GOT3 (cell line): ENCODE measurements around the gene KCTD12.

Experiments
- DNase-seq: peaks from one replicate; lab custom pipeline; 2025; ENCODE audit warnings: mixed read lengths; lab: John Stamatoyannopoulos, UW

The KCTD12 gene

GRCh38 chr13:76887076-76887563 is 915 bp upstream of the KCTD12 start:
- DNase-seq: no peak

- no peak for DNase-seq
Observed at GRCh38 chr13:76886005-76886291, 257 bp downstream of the KCTD12 start.

- peak; percentile 49 for DNase-seq
Observed at GRCh38 chr13:76885203-76886004, 801 bp downstream of the KCTD12 start.

DNA sequence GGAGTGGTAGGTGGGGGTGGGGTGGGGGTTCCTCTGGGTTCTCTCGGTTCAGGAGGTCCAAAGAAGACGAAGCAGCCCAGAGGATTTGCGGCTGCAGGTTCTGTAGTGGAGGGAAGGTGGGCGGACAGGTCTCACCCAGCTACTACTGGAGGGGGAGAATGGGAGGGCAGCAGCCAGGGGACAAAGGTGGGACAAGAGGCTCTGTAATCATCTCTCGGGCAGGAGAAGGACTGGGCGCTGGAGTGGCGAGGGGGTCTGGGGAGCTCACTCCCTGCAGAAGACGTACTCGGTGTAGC is 1.4 kb downstream of the KCTD12 start:
- DNase-seq: no peak

GRCh38 chr13:76884186-76884906 is 1.9 kb downstream of the KCTD12 start:
- DNase-seq: no peak

DNA sequence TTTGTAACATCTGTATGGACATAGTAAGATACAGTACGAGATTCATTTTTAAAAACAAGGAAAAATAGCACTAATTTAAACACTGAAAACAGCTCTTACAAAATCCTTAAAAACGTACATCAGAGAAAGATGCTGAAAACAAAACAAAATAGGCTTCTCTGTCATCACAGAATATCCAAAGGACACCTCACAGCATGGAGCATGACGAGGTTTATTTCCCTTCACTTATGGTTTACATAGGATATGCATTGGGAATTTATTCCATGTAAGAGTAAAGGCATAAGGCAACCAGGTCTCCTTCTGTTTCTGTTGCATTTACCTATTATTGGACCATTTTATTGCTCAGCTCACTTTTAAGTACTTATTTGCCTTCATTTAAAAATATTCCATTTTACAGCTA is 3.0 kb downstream of the KCTD12 start:
- DNase-seq: no peak

DNA sequence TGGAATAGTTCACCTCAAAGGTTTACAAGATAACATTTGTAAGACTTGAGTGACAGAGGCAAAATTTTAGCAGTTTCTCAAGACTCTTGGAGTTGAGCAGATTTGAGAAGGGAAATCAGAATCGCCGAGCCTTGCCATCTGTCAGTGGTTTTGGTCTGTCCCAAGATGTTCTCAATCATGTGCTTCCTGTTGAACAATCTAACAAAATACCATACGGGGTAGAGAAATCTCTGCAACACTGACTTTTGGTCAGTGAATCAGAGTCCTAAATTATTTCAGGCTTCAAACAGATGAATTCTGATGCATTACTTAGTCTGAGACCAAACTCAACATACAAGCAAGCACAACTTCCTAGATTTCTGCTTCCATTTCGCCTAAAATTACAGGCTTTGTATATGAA is 3.8 kb downstream of the KCTD12 start:
- no peak for DNase-seq

DNA sequence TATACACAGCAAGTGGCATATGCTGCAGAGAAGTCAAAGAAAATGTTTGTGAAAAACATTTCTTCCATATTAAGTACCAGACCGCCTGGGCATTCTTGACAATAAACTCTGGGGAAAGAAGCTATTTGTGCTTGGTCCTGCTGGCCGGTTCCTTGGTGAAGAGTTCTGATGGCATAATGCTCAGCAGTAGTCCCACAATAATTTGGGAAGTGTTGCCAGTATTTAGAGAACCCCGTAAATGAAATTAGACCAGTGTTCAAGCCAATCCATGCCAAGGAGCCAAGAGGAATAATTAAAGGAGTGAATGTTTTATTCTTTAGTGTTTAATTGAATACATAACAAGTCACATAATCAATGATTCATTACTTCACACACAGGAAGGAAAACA is 6.3 kb downstream of the KCTD12 start:
- no peak for DNase-seq

DNA sequence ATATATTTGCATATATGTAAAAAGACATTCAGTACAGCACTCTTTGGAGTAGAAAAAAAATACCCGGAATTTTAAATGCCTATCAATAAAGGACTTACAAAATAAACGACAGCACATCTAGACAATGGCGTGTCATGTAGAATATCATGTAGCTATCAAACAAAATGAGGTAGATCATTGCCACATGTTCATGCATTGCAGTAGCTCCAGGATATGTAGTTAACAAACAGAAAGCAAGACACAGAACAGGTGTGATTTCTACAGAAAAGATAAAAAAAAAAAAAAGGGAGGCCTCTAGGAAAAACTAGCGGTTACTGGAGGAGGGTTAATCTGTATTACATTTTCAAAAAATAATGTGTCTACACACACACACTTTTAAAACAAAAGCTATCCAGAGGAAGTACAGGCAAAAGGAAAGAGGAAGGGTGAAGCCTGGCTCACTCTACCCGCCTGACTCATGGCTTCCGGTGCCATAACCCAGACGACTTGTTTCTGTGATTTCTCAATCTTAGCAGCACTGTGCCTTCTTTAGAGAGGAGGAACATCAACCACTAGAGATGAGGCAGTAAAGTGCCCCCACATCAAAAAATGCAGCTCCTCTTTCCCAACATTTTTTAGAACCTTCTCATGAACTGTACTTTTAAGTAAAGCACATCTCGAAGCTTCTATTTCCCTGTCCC is 6.9 kb downstream of the KCTD12 start:
- DNase-seq: no peak

GRCh38 chr13:76878043-76878442 is 8.2 kb downstream of the KCTD12 start:
- no peak for DNase-seq

DNA sequence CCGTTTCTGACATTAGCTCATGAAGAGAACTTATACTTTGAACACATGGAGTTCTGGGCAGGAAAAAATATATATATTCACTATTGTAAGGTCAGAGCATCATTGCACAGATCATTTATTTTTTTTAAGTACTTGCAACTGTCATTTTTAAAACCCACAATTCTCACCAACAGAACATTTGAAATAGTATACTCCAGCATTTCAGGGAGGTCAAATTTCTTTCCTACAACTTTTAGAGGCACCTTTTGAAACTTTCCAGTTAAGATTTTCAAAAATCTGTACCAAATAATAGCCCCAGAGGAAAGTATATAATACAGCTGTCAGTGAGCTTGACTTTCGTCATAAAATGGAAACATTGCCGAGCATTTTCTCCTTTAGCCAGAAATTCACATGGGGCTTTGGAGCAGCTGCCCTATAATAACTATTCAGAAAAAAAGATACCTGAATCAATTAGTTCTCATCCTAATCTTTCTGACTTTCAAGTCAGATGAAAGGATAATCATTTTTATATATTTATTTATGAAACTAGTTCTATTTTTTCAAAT is 10.9 kb downstream of the KCTD12 start:
- DNase-seq: no peak

GRCh38 chr13:76874479-76874878 is 11.7 kb downstream of the KCTD12 start:
- no peak for DNase-seq

DNA sequence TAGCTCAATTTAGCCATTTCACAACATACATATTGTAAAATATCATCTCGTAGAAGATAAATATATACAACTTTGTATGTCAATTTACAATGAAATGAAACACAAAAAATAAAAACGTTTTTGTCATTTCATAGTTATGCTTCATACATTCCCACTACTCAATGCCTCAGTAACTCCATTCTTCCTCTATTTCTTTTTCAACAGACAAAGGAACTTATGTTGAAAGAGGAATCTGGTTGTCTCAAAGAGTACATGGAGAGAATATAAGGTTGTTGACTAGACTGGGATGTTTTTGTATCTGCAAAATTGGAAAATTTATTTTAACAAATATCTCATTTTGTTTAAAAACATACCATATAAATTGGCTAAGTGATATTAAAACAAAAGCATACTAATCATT is 12.8 kb downstream of the KCTD12 start:
- no peak for DNase-seq

DNA sequence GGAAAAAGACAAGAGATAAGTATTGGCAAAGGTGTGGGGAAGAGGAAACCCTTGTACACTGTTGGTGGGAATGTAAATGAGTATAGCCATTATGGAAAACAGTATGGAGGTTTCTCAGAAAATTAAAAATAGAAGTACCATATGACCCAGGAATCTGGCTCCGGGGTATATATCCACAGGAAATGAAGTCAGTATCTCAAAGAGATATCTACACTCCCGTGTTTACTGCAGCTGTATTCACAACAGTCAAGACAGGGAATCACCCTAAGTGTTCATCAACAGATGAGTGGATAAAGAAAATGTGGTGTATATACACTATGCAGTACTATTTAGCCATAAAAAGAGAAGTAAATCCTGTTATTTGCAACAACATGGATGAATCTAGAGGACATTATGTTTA is 13.5 kb downstream of the KCTD12 start:
- no peak for DNase-seq

DNA sequence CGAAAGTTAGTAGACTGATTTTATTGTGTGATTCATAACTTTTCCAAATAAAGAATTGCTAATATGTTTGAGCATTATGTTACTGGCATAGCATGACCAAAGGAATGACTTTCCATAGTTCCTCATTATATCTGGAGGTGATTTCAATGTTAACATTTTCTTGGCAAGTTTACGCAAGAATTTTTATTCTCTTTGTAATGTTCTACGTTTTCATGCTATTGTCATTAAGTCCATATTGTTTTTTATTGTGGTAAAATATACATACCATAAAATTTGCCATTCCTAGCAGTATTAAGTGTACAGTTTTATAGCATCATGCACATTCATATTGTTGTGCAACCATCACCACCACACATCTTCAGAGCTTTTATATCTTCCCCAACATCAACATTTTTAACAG is 14.8 kb downstream of the KCTD12 start:
- DNase-seq: no peak

DNA sequence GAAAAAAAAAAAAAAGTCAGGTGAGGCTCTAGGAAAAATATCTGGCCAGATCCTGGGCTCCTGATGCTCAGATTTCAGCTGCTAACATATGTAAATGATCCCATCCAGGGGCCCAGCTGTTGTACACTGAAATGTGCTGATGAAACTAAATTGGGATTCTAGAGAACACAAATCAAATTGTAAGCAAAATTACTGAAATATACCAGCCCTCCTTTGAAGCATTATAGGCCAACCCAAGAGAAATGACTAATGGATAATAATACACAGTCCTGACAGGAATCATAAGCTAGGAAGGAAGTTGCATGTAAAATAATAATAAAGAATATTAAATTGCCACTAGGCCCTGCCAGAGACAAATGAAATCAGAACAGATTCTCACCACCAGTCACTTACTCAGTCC is 17.8 kb downstream of the KCTD12 start:
- no peak for DNase-seq

- no peak for DNase-seq
Observed at GRCh38 chr13:76865996-76866503, 20.2 kb downstream of the KCTD12 start.

DNA sequence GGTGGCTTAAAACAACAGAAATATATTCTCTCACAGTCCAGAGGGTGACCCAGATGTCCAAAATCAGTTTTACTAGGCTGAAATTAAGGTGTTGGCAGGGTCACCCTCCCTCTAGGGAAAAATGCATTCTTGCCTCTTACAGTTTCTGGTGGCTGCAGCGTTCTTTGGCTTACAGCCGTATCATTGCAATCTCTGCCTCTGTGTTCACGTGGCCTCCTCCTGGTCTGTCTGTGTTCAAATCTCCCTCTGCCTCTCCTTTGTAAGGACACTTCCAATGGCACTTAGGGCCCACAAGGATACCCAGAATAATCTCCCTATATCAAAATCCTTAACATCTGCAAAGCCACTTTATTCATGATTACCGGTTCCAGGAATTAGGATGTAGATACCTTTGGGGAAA is 21.1 kb downstream of the KCTD12 start:
- DNase-seq: no peak

DNA sequence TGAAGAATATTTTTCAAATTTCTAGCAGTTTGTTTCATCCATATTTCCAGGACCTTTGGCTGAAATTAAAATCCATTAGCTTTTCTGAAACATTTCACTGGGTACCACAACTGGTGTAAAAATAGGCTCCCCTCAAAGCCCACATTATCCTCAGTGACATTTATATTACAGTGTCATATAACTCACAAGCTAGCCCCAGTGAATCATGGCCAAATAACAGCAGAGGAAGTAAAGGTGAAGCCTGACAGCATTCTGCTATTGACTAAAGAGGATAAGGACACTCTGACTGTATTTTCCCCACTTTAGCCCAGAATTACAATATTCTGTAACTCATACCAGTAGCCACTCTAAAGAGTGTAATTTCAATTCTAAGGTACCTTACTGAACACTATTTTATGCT is 21.9 kb downstream of the KCTD12 start:
- DNase-seq: no peak

GRCh38 chr13:76863022-76863421 is 23.2 kb downstream of the KCTD12 start:
- DNase-seq: no peak

DNA sequence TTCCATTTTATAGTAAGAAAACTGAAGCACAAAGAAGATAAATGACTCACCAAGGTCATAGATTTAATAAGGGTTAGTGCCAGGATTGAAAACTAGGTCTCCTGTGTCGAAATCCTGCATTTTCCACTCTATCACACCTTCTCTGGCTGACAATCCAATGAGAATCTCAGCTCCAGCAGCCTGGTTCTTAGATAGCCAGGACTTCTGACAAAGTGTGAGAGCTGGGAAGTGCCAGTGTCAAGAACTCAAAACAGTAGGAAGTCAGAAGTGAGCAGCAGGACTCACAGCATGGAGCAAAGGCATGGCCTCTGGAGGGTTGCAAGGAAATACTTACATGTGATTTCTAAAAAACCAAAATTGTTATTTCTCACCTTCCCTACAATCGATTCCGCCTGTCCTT is 24.3 kb downstream of the KCTD12 start:
- DNase-seq: no peak

- DNase-seq: no peak
Observed at GRCh38 chr13:76860706-76861105, 25.5 kb downstream of the KCTD12 start.

DNA sequence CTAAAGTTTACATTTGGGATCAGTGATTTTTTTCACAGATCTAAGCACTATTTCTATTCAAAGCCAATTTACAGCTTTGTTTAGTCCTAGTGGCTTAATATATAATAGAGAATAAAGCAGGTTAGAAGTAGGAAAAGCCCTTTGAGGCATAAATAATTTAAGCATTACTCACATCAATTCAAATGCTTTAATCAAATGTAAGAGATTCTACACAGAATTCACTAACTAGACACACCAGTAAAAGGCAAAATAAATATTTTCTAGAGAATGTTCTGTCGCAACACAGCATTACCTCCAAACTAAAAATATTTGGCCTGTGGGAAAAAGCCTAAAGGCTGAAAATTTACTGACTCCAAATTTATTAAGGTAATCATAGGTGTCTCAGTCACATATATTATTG is 31.3 kb downstream of the KCTD12 start:
- no peak for DNase-seq
